Activated T-helper 2 cell treated with anti-CD3 and anti-CD28 coated beads, Interferon-gamma antibody, Interleukin-2, Interleukin-4, amounts not matched to agents 10 μg/mL and 5 μg/mL and 100 μg/mL, durations not matched to agents 14 hours and 24 hours and 36 hours (primary cell): ENCODE data around the gene RASA2. TPM values are rescaled to one million over a fixed set of nuclear protein-coding genes. Genes with fewer than 3 reads are reported as not detected.

ENCODE experiments used
- DNase-seq: peaks from one replicate; pipeline ENCODE4 v3.0.0; 2021; ENCODE audit warnings: low spot score
- H3K27ac Mint-ChIP-seq: one replicate; pipeline ENCODE4 v1.8.0; 2021; ENCODE audit warnings: mixed read lengths
- H3K27me3 Mint-ChIP-seq: one replicate; pipeline ENCODE4 v1.8.0; 2021; ENCODE audit warnings: low read depth, mixed read lengths
- H3K36me3 Mint-ChIP-seq: one replicate; pipeline ENCODE4 v1.8.0; 2021; ENCODE audit warnings: low read depth, mixed read lengths
- H3K4me1 Mint-ChIP-seq: one replicate; pipeline ENCODE4 v1.8.0; 2021; ENCODE audit warnings: low read depth, mixed read lengths
- H3K4me3 Mint-ChIP-seq: one replicate; pipeline ENCODE4 v1.8.0; 2021; ENCODE audit warnings: low read depth, mild to moderate bottlenecking, moderate library complexity, mixed read lengths
- H3K9me3 Mint-ChIP-seq: one replicate; pipeline ENCODE4 v1.8.0; 2021; ENCODE audit warnings: mixed read lengths
- intact Hi-C: fragments of 100-400 bp; cut with micrococcal nuclease; formaldehyde crosslinking; loops from one replicate; pipeline ENCODE4 v1.15.1; 2023
- total RNA-seq: library from RNA; stranded (reverse); gene quantifications from 2 replicates; pipeline ENCODE4 v1.2.3, GENCODE V29; 2022

The RASA2 gene
- total RNA-seq, 1 donor from 2014 or later: 30.0 TPM

DNA sequence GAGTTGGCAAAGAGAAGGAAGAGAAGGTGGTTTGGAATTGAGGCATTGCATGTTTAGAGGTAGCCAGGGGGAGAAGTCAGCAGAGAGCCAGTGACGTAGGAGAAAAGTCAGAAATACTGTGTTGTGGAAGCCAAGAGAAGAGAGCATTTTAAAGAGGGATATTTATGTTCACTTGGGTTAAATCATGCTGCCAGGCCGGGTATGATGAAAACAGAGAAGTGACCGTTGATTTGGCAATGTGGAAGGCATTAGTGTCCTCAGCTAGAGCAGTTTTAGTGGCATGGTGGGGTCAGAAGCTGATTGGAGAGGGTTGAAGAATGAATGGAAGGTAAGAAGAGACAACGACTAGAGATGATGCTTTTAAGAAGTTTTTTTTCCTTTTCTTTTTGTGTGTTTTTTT is 24.5 kb downstream of the RASA2 start:
- no peak for DNase-seq
- peaks cover 40% of the 10 kb centered on the region for H3K4me1 Mint-ChIP-seq
- peaks cover 89% of the 10 kb centered on the region for H3K36me3 Mint-ChIP-seq
- H3K4me3 Mint-ChIP-seq: no peak overlapping the region
- intact Hi-C loops: no loop called here
- no peak overlapping the region for H3K27ac Mint-ChIP-seq
- H3K27me3 Mint-ChIP-seq: no peaks in the 10 kb centered on the region
- H3K9me3 Mint-ChIP-seq: peaks cover 33% of the 10 kb centered on the region

- H3K9me3 Mint-ChIP-seq: peaks cover 46% of the 10 kb centered on the region
- H3K27me3 Mint-ChIP-seq: no peaks in the 10 kb centered on the region
- no peak overlapping the region for H3K4me3 Mint-ChIP-seq
- DNase-seq: no peak
- intact Hi-C loops: loop anchor here (1.0 kb wide), 1 partner anchor 15 kb away; no protein-coding TSS in a partner anchor
- H3K4me1 Mint-ChIP-seq: peaks cover 28% of the 10 kb centered on the region
- H3K27ac Mint-ChIP-seq: peak overlapping the region; percentile 39
- H3K36me3 Mint-ChIP-seq: peaks cover 98% of the 10 kb centered on the region
These were observed 27.6 kb downstream of the RASA2 start for GRCh38 chr3:141514382-141514781.

GRCh38 chr3:141519587-141519986 is 32.8 kb downstream of the RASA2 start:
- H3K27ac Mint-ChIP-seq: no peak overlapping the region
- H3K36me3 Mint-ChIP-seq: peaks cover 84% of the 10 kb centered on the region
- intact Hi-C loops: loop anchor here (2.0 kb wide), 1 partner anchor 23 kb away; no protein-coding TSS in a partner anchor
- H3K4me1 Mint-ChIP-seq: peaks cover 27% of the 10 kb centered on the region
- DNase-seq: no peak
- no peaks in the 10 kb centered on the region for H3K27me3 Mint-ChIP-seq
- peaks cover 20% of the 10 kb centered on the region for H3K9me3 Mint-ChIP-seq
- no peak overlapping the region for H3K4me3 Mint-ChIP-seq

DNA sequence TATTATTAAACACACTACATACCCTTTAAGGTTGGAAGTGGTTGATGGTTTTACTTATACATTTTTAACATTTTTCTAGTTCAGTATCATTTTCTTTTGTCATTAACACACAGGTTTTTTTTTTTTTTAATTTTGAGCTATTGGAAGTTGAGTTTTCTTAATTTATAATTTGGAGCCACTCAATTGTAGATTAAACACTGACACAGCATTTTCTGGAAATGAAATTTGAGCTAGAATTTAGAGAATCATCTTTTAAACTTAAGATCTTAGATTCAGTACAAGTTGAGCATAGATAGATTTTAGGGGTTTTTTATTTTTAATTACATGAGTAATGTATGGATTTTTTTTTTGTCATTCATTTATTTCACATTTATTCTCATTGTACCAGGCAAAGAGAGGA is 35.0 kb downstream of the RASA2 start:
- DNase-seq: no peak
- no peaks in the 10 kb centered on the region for H3K27me3 Mint-ChIP-seq
- intact Hi-C loops: no loop called here
- peaks cover 76% of the 10 kb centered on the region for H3K36me3 Mint-ChIP-seq
- peaks cover 36% of the 10 kb centered on the region for H3K4me1 Mint-ChIP-seq
- no peak overlapping the region for H3K27ac Mint-ChIP-seq
- H3K9me3 Mint-ChIP-seq: peaks cover 10% of the 10 kb centered on the region
- H3K4me3 Mint-ChIP-seq: no peak overlapping the region

- H3K4me1 Mint-ChIP-seq: peaks cover 39% of the 10 kb centered on the region
These were observed 37.0 kb downstream of the RASA2 start for GRCh38 chr3:141523615-141524375.

GRCh38 chr3:141524988-141525387 is 38.2 kb downstream of the RASA2 start:
- intact Hi-C loops: no loop called here
- Mint-ChIP-seq H3K4me1 (peaks cover 42% of the 10 kb centered on the region), H3K27ac (no peak overlapping the region), H3K36me3 (peaks cover 58% of the 10 kb centered on the region), H3K4me3 (no peak overlapping the region), H3K27me3 (no peaks in the 10 kb centered on the region), H3K9me3 (no peaks in the 10 kb centered on the region)
- DNase-seq: no peak

More at GRCh38 chr3:141523615-141524375, 37.0 kb downstream of the RASA2 start:
- no peak overlapping the region for H3K4me3 Mint-ChIP-seq
- no peaks in the 10 kb centered on the region for H3K9me3 Mint-ChIP-seq
- DNase-seq: no peak
- intact Hi-C loops: no loop called here
- no peak overlapping the region for H3K27ac Mint-ChIP-seq
- no peaks in the 10 kb centered on the region for H3K27me3 Mint-ChIP-seq
- peaks cover 64% of the 10 kb centered on the region for H3K36me3 Mint-ChIP-seq

DNA sequence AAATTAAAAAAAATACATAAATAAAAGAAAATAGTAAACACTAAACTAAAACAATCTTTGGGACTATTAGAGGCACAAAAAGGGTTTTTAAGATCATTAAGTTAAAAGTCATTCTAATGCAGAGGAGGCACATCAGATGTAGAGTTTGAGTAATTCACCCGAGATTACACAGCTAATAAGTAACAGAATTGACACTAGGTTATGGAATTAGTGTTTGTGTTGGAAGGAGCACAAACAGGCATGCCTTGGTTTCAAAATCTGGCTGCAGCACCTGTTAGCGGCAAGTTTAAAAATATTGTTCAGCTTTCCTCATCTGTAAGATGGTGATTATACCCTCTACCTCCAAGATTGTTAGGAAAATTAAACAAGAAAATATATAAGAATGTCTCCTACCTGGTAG is 39.0 kb downstream of the RASA2 start:
- no peak for DNase-seq
- Mint-ChIP-seq H3K36me3 (peaks cover 60% of the 10 kb centered on the region), H3K4me1 (peaks cover 44% of the 10 kb centered on the region), H3K9me3 (no peaks in the 10 kb centered on the region), H3K27ac (no peak overlapping the region), H3K4me3 (no peak overlapping the region), H3K27me3 (no peaks in the 10 kb centered on the region)
- intact Hi-C loops: no loop called here

- no peaks in the 10 kb centered on the region for H3K9me3 Mint-ChIP-seq
- H3K4me1 Mint-ChIP-seq: peaks cover 43% of the 10 kb centered on the region
- H3K4me3 Mint-ChIP-seq: no peak overlapping the region
- DNase-seq: no peak
- H3K27me3 Mint-ChIP-seq: no peaks in the 10 kb centered on the region
- no peak overlapping the region for H3K27ac Mint-ChIP-seq
- peaks cover 60% of the 10 kb centered on the region for H3K36me3 Mint-ChIP-seq
- intact Hi-C loops: no loop called here
These were observed 39.9 kb downstream of the RASA2 start for GRCh38 chr3:141526709-141527108.

- Mint-ChIP-seq H3K9me3 (no peaks in the 10 kb centered on the region), H3K4me1 (peaks cover 39% of the 10 kb centered on the region), H3K27me3 (no peaks in the 10 kb centered on the region), H3K36me3 (peaks cover 61% of the 10 kb centered on the region), H3K4me3 (no peak overlapping the region), H3K27ac (no peak overlapping the region)
- intact Hi-C loops: no loop called here
- no peak for DNase-seq
These were observed 42.0 kb downstream of the RASA2 start for GRCh38 chr3:141528800-141529199.

- H3K27ac Mint-ChIP-seq: no peak overlapping the region
- intact Hi-C loops: no loop called here
- no peak overlapping the region for H3K4me3 Mint-ChIP-seq
- peaks cover 61% of the 10 kb centered on the region for H3K36me3 Mint-ChIP-seq
- DNase-seq: no peak
- H3K27me3 Mint-ChIP-seq: no peaks in the 10 kb centered on the region
- H3K4me1 Mint-ChIP-seq: peaks cover 36% of the 10 kb centered on the region
- H3K9me3 Mint-ChIP-seq: no peaks in the 10 kb centered on the region
These were observed 42.4 kb downstream of the RASA2 start for GRCh38 chr3:141529256-141529655.

DNA sequence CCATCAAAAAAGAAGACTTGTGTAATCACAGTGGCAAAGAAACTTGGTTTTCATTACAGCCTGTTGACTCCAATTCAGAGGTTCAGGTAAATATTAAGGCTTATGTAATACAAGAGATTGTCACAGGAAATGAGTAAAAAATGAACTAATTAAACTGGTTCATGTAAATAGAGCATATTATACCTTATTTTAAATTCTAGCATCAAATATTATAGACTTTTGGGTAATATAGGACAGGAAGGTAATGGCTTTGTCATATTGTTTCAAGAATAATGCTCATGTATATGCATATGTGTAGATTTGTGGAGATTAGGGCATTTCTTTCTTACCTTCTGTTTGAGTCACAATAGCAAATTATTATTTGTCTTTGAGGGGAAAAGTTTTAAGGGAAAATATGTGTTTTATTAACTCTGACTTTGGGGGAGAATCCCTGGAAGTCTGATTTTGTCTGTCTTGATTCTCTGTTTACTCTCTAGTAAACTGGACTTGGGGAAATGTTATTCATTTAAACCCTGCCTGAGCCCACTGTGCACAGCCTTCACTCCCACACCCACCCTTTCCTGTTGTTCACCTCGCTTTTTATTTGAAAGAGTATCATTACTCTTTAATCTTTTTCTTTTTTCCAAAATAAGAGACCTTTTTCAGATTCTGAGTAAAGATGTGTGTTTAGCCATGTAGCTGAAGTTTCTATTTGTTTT is 43.0 kb downstream of the RASA2 start:
- peaks cover 61% of the 10 kb centered on the region for H3K36me3 Mint-ChIP-seq
- no peaks in the 10 kb centered on the region for H3K9me3 Mint-ChIP-seq
- H3K27ac Mint-ChIP-seq: peak overlapping the region; percentile 44
- DNase-seq: no peak
- H3K27me3 Mint-ChIP-seq: no peaks in the 10 kb centered on the region
- peaks cover 36% of the 10 kb centered on the region for H3K4me1 Mint-ChIP-seq
- H3K4me3 Mint-ChIP-seq: no peak overlapping the region
- intact Hi-C loops: loop anchor here (1.0 kb wide), 2 partner anchors 12 to 31 kb away; no protein-coding TSS in a partner anchor

- peaks cover 34% of the 10 kb centered on the region for H3K4me1 Mint-ChIP-seq
- peaks cover 62% of the 10 kb centered on the region for H3K36me3 Mint-ChIP-seq
- H3K9me3 Mint-ChIP-seq: peaks cover 3% of the 10 kb centered on the region
- intact Hi-C loops: loop anchor here (1.0 kb wide), 2 partner anchors 12 to 31 kb away; no protein-coding TSS in a partner anchor
- no peak overlapping the region for H3K4me3 Mint-ChIP-seq
- no peak for DNase-seq
- H3K27me3 Mint-ChIP-seq: no peaks in the 10 kb centered on the region
- peak overlapping the region; percentile 43 for H3K27ac Mint-ChIP-seq
These were observed 43.6 kb downstream of the RASA2 start for GRCh38 chr3:141530415-141530768.

- intact Hi-C loops: no loop called here
- Mint-ChIP-seq H3K9me3 (peaks cover 11% of the 10 kb centered on the region), H3K4me3 (no peak overlapping the region), H3K27ac (no peak overlapping the region), H3K36me3 (peaks cover 68% of the 10 kb centered on the region), H3K27me3 (no peaks in the 10 kb centered on the region), H3K4me1 (peaks cover 24% of the 10 kb centered on the region)
- DNase-seq: no peak
These were observed 45.8 kb downstream of the RASA2 start for GRCh38 chr3:141532609-141533008.
